Mucosa of rectum (tissue), 2 donors: Measurements from ENCODE around the gene IDUA.
A peak's percentile ranks its signal among the peaks of the same experiment; 100 is the strongest.

Source experiments
- H3K27ac ChIP-seq, 2 donors: one replicate each; pipeline ENCODE4 v1.7.0; 2013; ENCODE audit warnings: inconsistent platforms in 2 of 2, low read depth in 2 of 2, low read length in 2 of 2
- H3K27me3 ChIP-seq, 2 donors: one replicate each; pipeline ENCODE4 v1.7.0; 2013; ENCODE audit warnings: low read length in 2 of 2; ENCODE audit not compliant: control insufficient read depth in 2 of 2, insufficient read depth in 2 of 2
- H3K36me3 ChIP-seq, 2 donors: one replicate each; pipeline ENCODE4 v1.7.0; 2013; ENCODE audit warnings: low read length in 2 of 2; ENCODE audit not compliant: control insufficient read depth in 2 of 2, insufficient read depth in 2 of 2
- H3K4me1 ChIP-seq, 2 donors: one replicate each; pipeline ENCODE4 v1.7.0; 2013; ENCODE audit warnings: low read length in 2 of 2, mild to moderate bottlenecking in 1 of 2; ENCODE audit not compliant: control insufficient read depth in 2 of 2, insufficient read depth in 2 of 2
- H3K4me3 ChIP-seq, 2 donors: one replicate each; pipeline ENCODE4 v1.7.0; 2013; ENCODE audit warnings: low read length in 2 of 2
- H3K9ac ChIP-seq, 2 donors: one replicate each; pipeline ENCODE4 v1.7.0; 2013; ENCODE audit warnings: low read length in 2 of 2, low read depth in 1 of 2, mild to moderate bottlenecking in 1 of 2
- H3K9me3 ChIP-seq, 2 donors: one replicate each; pipeline ENCODE4 v1.7.0; 2013; ENCODE audit warnings: low read length in 2 of 2; ENCODE audit not compliant: control insufficient read depth in 2 of 2
- donor health status: healthy.
- donor health status: Normal muscosa, but diverticular disease.

Gene IDUA

DNA sequence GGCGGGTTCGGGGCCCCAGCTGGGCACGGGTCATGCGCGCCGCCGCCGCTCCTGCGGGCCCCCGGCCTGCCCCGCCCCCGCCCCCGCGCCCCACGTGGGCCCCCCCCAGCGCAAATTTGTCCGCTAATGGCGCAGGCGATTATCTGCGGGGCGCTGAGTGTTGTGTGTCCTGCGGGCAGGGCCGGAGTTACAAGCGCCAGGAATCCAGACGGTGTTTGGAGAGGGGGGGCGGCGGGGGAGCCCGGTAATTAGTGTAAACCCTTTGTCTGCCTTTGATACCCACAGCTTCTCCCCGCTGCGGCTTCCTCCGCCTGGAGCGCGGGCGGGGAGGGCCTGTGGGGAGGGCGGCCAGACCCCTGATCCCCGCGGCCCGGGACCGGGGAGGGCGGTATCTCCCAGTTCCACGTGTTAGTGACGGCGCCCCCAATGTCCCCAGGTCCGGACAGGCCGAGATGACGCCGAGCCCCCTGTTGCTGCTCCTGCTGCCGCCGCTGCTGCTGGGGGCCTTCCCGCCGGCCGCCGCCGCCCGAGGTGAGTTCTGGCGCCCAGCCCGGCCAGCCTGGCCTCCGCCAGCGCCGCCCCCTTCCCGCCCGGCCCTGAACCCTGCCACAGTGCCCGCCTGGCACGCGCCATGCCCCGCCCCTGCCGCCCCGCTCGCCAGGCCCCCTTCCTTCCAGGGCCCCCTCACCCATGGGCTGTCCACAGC lies 25.3 kb downstream of the IDUA start:
- Histone ChIP-seq H3K4me3 (peak overlapping the region; percentile 44 to 52), H3K9me3 (no peaks in the 10 kb centered on the region), H3K9ac (peak overlapping the region in 1 of 2 donors; percentile 34), H3K36me3 (no peaks in the 10 kb centered on the region), H3K27me3 (peaks cover 10 to 15% of the 10 kb centered on the region in 2 donors), H3K4me1 (peaks cover 17 to 18% of the 10 kb centered on the region in 2 donors), H3K27ac (no peak overlapping the region)

DNA sequence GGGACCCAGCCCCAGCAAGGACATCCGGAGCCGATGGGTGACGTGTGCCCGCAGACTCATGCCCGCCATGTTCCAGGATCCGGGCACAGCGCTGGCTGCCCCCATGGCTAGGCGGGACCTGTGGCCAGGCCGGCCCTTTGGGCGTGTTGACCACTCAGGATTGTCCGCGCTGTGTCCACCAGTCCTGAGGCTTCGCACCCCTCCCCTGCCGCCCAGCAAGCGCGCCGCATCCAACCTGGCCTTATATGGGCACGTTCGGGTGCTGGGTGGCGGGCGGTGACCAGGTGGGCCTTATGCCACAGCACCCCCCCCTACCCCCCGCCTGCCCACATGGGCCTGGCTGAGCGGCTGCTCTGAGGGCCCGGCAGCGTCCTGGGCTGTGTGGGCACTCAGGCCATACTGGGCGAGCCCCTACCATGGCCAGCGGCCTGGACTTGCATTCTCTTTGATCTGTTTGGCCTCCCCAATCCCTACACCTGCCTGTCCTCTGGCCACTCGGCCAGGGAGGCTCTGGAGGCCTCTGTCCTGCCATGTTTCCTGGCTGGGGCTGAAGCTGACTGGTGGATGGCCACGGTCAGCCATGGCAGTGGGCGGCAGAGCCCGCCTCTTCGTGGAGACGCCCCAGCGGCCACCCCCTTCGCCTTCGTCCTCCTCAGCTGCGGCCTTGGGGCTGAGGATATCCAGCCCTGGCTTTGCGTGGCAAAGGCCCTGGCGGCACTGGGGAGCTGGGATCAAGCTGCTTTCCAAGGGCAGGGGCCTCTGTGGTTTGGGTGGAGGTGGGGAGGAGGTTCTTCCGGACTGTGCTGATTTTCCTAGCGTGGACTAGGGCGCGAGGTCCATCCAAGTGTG lies 26.6 kb downstream of the IDUA start:
- H3K9me3 ChIP-seq: no peaks in the 10 kb centered on the region
- H3K9ac ChIP-seq: no peak overlapping the region
- H3K4me3 ChIP-seq: no peak overlapping the region
- H3K4me1 ChIP-seq: peaks cover 17 to 18% of the 10 kb centered on the region in 2 donors
- H3K27me3 ChIP-seq: peaks cover 6 to 8% of the 10 kb centered on the region in 2 donors
- no peak overlapping the region for H3K27ac ChIP-seq
- H3K36me3 ChIP-seq: no peaks in the 10 kb centered on the region

- H3K4me1 ChIP-seq: peaks cover 11 to 12% of the 10 kb centered on the region in 2 donors
- H3K9ac ChIP-seq: no peak overlapping the region
- no peak overlapping the region for H3K4me3 ChIP-seq
- no peaks in the 10 kb centered on the region for H3K27me3 ChIP-seq
- H3K9me3 ChIP-seq: no peaks in the 10 kb centered on the region
- no peaks in the 10 kb centered on the region for H3K36me3 ChIP-seq
- no peak overlapping the region for H3K27ac ChIP-seq
These were observed 27.7 kb downstream of the IDUA start for GRCh38 chr4:1014291-1015167.

DNA sequence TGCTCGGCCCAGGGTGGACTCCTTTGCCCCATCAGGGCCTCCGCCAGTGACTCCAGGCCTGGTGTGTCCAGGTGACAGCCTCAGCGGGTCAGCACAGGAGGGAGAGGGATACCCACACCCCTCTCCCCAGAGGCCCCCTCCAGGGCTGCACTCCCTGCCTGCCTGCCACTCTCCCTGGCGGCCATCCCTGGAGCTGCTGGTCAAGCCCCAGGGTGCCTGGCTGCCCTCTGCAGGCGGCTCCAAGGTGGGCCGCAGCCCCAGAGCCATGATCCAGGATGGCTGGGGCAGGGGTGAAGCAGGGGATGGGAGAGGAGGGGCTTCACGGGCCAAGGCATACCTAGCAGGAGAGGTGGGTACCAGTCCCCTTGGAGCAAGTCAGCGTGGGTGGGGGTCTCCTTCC lies 28.3 kb downstream of the IDUA start:
- Histone ChIP-seq H3K27me3 (no peaks in the 10 kb centered on the region), H3K4me3 (no peak overlapping the region), H3K27ac (no peak overlapping the region), H3K4me1 (peaks cover 8% of the 10 kb centered on the region in 2 donors), H3K36me3 (no peaks in the 10 kb centered on the region), H3K9me3 (no peaks in the 10 kb centered on the region), H3K9ac (no peak overlapping the region)

- no peak overlapping the region for H3K4me3 ChIP-seq
- no peak overlapping the region for H3K27ac ChIP-seq
- H3K36me3 ChIP-seq: no peaks in the 10 kb centered on the region
- peaks cover 2 to 3% of the 10 kb centered on the region in 2 donors for H3K4me1 ChIP-seq
- H3K9me3 ChIP-seq: no peaks in the 10 kb centered on the region
- no peaks in the 10 kb centered on the region for H3K27me3 ChIP-seq
- H3K9ac ChIP-seq: no peak overlapping the region
These were observed 28.9 kb downstream of the IDUA start for GRCh38 chr4:1015746-1016145.

DNA sequence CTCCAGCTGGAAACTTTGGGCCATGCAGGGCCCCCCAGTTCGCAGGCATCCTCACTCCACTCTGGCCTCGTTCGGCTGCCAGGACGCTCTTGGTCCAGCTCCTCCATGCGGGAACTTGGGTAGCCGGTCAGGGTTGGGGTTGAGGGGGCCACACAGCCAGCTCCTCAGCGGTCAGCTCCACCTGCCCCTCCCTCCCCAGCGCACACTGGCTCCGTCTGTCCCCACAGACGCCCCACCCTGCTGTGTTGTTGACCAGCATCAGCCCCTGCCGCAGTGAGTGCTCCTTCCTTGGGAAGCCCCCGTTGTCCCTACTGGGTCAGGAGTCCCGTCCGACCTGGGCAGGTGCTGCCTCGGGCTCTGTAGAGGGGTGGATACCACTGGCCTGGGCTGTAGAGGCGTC lies 30.4 kb downstream of the IDUA start:
- H3K9ac ChIP-seq: no peak overlapping the region
- H3K4me3 ChIP-seq: no peak overlapping the region
- no peaks in the 10 kb centered on the region for H3K9me3 ChIP-seq
- H3K36me3 ChIP-seq: no peaks in the 10 kb centered on the region
- H3K27ac ChIP-seq: no peak overlapping the region
- H3K4me1 ChIP-seq: peaks cover 2 to 6% of the 10 kb centered on the region in 2 donors
- H3K27me3 ChIP-seq: no peaks in the 10 kb centered on the region

DNA sequence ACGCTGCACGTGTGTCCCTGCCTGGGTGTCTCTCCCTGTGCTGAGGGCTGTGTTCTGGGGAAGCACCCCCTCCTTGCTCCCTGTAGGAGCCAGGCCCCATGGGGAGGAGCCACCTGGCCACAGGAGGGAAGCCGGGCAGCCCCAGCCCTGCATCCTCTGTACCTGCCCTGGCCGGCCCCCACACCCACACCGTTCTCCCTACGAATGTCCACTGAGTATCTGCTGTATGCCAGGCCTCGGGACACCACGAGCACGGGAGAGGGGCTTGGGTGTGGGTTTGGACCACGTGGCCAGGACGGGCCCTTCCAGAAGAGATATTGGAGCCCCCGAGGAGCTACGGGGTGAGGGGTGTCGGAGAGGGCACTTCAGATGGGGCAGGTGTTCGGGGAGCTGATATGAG lies 30.9 kb downstream of the IDUA start:
- Histone ChIP-seq H3K4me1 (peaks cover 6 to 10% of the 10 kb centered on the region in 2 donors), H3K36me3 (no peaks in the 10 kb centered on the region), H3K9ac (no peak overlapping the region), H3K27ac (no peak overlapping the region), H3K9me3 (no peaks in the 10 kb centered on the region), H3K4me3 (no peak overlapping the region), H3K27me3 (no peaks in the 10 kb centered on the region)

DNA sequence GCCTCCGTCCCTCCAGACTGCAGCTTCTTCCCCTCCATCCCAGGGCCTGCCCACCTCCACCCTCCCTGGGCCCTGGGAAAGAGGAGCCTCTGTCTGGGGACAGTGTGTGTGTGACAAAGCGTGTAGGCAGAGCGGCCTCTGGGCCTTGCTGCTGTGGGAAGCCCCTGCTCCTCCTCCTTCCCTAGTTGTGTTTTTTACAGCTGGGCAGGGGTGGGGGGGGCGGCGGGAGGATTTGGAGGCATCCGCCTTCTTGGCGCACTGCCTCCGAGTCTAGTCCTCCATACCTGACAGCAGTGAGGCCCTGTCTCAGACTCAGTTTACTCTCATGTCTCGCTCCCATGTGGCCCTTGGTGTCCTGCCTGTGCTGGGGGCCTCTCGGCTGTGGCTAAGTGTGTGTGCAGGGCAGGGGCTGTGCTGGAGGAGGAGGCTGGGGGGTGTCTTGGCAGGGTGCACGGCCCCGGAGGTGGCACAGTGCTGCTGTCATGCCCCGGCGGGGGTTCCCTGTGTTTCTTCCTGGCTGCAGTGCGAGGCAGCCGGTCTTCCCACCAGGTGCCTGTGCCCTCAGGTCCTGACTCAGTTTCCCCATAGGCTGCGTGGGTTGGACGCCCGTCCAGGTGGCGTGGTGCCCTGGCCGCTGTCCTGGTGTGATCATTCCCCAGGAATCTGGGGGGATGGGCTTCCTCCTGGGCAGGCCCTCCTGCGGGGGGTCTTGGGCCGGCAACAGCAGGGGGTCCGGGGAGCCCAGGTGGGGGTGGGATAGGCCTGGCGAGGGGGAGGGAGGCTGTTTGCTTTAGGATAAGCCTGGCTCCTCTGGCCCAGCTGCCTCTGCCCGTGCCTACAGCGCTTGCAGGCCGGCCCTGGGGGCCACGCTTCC lies 31.5 kb downstream of the IDUA start:
- peaks cover 7 to 10% of the 10 kb centered on the region in 2 donors for H3K4me1 ChIP-seq
- no peaks in the 10 kb centered on the region for H3K27me3 ChIP-seq
- H3K27ac ChIP-seq: no peak overlapping the region
- no peaks in the 10 kb centered on the region for H3K9me3 ChIP-seq
- no peak overlapping the region for H3K9ac ChIP-seq
- H3K4me3 ChIP-seq: no peak overlapping the region
- H3K36me3 ChIP-seq: no peaks in the 10 kb centered on the region

DNA sequence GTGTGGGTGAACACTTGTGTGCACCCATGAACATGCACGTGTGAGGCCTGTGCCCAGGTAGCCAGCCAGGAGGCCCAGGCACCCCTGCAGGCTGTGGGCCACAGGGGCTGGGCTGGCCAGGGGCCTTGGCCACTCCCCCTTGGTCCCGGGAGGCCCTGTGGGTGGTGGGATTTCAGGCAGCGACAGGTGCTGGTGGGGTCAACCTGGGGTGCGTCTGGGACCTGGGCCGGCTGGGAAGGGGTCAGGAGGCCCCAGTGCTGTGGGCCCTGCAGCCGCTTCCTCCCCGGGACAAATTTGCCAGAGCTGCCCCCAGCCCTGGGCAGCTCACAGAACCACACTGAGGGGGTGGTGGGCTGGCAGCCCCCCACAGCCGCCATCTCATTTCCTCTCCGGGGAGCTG lies 32.5 kb downstream of the IDUA start:
- peaks cover 7 to 10% of the 10 kb centered on the region in 2 donors for H3K4me1 ChIP-seq
- no peaks in the 10 kb centered on the region for H3K36me3 ChIP-seq

More for the DNA sequence above, 32.5 kb downstream of the IDUA start:
- no peaks in the 10 kb centered on the region for H3K9me3 ChIP-seq
- no peaks in the 10 kb centered on the region for H3K27me3 ChIP-seq
- no peak overlapping the region for H3K27ac ChIP-seq
- H3K4me3 ChIP-seq: no peak overlapping the region
- H3K9ac ChIP-seq: no peak overlapping the region
